ELR (cell line): ENCODE measurements around the gene LCE3E.
"Not testable (repeated sequence)": the region's sequence is repeated elsewhere in the genome, so short reads cannot be mapped to it uniquely, and the experiment has no call there.

Experiments used
- DNase-seq: peaks from one replicate; pipeline ENCODE4 v3.0.0-alpha.2; 2015; ENCODE audit warnings: low read depth

LCE3E gene, protein sequence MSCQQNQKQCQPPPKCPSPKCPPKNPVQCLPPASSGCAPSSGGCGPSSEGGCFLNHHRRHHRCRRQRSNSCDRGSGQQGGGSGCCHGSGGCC

DNA sequence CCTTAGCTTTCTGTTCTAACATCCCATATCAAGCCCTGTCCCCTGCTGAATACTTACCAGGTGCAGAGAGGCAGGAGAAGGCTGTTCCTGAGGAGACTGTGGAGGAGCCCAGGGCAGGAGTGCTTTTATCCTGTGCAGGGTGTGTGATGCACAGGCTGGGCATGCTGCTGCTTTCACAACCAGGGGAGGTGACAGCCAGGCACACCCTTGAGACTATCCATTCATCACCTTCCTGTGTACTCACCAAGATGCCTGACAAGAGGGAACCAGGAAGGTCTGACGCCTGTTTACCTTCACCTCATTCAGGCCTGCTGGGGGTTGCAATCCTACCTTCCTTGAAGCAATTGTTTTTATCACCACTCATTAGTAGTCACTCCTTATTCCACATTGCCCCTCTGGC lies at the start of gene LCE3E:
TSS of gene LCE3E (minus strand) at position 100 of the 400 bp plus-strand sequence. CDS start 572 bp downstream, outside the sequence.
- no peak for DNase-seq

DNA sequence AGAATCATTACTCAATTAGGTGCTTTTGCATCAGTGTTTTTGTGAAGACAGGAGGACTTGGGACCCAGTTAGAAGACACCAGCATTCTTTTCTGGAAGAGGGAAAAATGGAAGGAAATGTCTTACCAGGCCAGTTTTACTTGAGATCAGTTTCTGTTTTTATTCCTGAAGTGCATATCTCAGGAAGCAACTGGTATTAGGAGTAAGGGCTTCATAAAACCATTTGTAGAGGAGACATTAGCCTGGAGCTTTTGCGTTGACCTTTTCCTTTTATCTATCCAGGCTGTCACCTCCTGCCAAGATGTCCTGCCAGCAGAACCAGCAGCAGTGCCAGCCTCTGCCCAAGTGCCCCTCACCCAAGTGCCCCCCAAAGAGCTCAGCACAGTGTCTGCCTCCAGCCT lies 46.9 kb upstream of the LCE3E start, which contains the start of gene LCE3B:
TSS of gene LCE3B (plus strand) at position 301 of the 400 bp plus-strand sequence. CDS start at position 301, 0 bp downstream.
- DNase-seq = no peak

DNA sequence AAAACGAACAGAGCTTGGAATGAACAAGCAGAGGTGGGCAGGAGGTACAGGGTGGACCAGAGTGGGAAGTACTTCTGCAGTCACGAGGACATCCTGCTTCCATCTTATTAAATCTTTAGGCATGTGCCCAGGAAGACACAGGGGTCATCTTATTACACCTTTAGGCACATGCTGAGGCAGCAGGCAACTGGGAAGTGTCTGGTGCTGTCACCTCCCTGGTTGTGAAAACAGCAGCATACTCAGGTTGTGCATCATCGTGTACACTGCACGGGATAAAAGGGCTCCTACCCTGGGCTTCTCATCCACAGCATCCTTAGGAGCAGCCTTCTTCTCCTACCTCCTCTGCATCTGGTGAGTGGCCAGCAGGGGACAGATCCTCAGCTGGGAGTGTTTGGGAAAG lies 33.4 kb upstream of the LCE3E start, which contains the start of gene LCE3C:
TSS of gene LCE3C (plus strand) at position 301 of the 400 bp plus-strand sequence. CDS start 498 bp downstream, outside the sequence.
- DNase-seq = no peak

DNA sequence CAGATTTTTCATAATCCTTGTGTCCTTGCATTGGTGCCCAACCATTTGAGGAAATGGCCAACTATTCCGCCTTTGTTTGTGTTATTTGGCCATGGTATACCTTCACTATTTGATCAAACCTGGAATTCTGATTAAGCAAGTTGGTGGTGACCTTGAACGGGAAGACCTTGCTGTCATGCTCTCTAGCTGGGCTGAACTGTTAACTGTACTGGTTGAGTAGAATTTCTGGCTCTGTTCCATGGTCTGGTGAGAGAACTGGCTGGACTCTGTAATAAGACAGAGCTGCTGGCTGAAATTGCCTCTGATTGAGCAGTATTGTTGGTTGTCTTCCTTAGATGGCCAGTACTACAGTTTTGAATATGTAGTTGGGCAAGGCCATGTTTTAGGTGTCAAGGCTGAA lies 30.4 kb upstream of the LCE3E start:
- DNase-seq = no peak

DNA sequence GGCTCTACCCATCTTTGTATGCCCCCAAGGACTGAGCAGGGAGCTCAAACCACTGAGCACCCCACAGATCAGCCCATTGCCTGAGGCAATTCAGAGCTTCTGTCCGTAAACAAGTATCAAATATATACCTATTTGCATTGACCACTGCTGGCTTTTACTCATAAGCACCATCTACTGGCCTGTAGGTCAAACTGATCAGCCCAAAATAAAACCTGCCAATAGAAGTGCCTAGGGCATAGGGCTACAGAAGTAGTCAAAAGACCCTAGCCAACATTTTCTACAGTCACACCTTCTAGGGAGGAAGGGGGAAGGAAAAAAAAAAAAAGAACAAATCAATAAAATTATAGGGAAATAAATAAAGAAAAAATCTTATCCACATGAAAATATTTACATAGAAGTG lies 19.0 kb upstream of the LCE3E start:
- DNase-seq = no peak

DNA sequence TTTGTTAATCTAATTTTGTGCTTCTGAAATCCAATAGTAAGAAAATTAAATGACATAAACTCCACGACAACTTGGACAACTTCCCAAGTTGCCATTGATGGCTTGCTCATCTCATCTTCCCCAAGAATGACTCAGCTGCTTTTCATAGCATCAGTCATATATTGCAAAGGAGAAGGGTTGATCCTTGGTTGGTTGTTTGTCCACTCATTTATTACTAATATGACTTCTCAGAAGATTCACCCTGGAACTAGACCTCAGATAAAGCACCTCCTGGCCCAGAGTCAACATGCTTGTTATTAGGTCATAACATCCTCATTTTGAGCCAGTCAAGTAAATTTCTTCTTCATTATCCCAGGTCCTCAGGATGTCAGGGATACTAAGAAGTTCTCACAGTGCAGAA lies 16.1 kb upstream of the LCE3E start:
- DNase-seq = peak; percentile 91

DNA sequence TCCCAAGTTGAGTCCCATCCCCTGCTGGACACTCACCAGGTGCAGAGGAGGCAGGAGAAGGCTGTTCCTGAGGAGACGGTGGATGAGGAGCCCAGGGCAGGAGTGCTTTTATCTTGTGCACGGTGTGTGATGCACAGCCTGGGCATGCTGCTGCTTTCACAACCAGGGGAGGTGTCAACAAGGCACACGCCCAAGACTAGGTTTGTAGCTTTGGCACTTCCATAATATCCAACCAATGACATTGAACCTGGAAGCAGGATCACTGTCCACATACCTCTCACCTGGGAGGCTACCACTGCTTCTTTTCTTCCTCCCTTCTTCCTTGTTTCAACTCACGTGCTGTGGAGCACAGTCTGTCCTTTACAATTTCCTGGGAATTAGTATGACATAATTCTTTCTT lies 13.9 kb upstream of the LCE3E start, which contains the start of gene LCE3D:
TSS of gene LCE3D (minus strand) at position 84 of the 400 bp plus-strand sequence. CDS start 580 bp downstream, outside the sequence.
- peak; percentile 32 for DNase-seq

DNA sequence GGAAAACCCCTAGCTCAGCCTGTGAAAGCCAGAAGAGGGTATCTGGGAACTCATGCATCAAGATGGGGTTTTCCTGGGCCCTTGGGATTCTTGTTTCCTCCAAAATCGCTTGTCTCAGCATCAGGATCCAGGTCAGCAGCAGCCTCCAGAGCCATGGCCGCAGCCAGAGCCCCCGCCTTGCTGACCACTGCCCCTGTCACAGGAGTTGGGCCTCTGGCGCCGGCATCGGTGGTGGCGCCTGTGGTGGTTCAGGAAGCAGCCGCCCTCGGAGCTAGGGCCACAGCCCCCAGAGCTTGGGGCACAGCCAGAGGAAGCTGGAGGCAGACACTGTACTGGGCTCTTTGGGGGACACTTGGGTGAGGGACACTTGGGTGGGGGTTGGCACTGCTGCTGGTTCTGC lies 12.9 kb upstream of the LCE3E start:
- DNase-seq = not testable (repeated sequence)

DNA sequence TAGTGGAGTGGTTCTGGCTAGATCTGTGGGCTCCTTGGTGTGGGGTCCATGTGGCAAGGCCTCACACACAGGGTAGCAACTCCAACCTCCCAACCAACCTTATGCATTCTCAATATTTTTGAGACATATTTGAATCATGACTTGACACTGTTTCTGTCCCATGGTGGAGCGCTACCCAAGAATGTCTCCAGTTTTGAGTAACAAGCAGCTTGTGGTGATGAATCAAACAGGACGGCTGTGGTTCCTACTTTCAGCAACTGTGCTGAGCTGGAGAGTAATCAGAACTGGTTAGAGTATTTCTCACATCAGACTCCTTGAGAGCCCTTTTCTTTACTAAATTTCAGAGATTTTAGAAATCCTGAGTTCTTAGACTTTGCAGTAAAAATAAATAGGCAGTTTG lies 10.6 kb upstream of the LCE3E start:
- peak; percentile 69 for DNase-seq

DNA sequence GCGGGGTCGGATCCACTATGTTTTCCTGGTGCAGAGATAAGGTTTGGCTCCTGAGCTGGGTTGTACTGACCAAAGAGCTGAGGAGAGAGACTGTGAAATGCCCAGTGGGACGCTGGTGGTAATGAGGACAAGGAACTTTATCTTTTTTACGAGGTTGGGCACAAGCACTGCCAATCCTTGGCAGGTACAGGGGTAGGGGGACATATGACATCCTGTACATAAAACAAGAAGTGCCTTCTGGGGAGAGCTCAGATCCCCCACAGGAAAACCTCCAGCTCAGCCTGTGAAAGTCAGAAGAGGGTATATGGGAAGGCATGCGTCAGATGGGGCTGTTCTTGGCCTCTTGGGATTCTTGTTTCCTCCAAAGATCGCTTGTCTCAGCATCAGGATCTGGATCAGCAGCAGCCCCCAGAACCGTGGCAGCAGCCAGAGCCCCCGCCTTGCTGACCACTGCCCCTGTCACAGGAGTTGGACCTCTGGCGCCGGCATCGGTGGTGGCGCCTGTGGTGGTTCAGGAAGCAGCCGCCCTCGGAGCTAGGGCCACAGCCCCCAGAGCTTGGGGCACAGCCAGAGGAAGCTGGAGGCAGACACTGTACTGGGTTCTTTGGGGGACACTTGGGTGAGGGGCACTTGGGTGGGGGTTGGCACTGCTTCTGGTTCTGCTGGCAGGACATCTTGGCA lies 905 bp downstream of the LCE3E start:
- DNase-seq = no peak

DNA sequence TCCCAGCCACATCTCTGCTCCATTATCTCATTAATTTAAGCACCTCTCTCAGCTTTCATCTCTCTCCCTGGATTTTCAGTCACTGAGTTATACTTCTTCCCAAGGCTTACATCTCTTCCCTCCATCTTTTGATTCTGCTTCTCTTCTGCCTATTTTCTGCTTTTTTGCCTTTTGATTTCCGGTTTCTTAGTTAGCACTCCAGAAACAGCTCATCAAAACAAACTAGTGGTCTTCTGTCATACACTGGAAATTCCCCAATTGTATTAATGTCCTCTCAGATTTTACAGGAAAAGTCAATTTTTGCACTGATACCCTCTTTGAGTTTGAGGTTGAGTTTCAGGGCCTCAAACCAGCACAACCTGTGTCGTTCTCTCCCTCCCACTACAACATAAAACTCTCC lies 1.5 kb downstream of the LCE3E start:
- DNase-seq = no peak

DNA sequence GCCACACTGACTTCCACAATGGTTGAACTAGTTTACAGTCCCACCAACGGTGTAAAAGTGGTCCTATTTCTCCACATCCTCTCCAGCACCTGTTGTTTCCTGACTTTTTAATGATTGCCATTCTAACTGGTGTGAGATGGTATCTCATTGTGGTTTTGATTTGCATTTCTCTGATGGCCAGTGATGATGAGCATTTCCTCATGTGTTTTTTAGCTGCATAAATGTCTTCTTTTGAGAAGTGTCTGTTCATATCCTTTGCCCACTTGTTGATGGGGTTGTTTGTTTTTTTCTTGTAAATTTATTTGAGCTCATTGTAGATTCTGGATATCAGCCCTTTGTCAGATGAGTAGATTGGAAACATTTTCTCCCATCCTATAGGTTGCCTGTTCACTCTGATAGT lies 18.2 kb downstream of the LCE3E start:
- not testable (repeated sequence) for DNase-seq

DNA sequence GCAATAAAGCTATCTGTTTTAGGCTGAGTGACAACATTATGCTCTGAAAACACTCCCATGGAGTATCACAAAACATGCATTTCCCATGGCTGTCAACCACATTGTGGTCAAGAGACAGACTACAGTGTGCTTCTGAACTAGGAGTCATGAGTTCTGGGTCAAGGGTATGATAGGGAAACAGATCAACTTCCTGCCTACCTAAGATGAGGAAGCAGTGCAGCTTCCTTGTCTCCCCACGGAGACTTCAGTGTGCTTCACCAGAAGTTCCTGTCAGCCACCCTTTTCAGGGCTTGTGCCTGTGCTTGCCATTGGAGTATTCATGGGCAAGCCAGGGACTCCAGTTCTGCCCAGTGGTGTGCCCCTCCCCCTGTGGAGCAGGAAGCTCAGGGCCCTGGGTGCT lies 19.9 kb downstream of the LCE3E start:
- no peak for DNase-seq

DNA sequence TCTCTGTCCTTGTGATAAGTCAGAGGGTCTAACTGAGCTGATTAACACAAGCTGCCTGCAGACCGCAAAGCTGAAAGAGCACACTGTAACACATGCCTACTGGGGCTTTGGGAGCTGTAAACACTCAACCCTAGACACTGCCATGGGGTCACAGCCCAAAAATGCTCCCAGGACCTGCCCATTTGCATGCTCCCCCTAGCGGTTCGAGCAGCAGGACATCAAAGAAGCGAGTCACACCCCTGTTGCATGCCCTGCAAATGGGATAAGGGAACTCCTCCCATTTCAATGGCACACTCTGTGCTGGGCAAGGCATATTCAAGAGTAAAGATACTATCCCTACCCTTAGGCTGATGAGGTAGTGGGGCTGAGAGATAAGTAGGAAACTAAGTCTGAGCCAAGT lies 22.8 kb downstream of the LCE3E start:
- DNase-seq = peak; percentile 45

DNA sequence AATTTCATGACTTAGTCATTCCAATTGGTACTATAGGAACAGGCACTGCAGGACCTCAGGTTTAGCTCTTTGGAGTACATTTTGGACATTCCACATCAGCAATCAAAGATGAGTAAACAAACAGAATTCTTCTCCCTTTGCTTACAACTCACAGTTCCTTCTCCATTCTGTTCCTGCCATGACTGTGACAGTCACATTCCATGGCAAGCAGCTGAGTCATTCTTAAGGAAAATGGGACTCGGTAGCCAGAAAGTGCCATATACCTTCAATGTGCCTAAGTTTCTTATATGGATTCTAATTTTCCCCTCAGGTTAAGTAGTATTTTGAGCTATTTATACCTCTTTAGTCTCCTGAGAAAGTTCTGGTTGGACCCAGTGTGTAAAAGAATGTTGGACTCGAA lies 26.7 kb downstream of the LCE3E start:
- no peak for DNase-seq

DNA sequence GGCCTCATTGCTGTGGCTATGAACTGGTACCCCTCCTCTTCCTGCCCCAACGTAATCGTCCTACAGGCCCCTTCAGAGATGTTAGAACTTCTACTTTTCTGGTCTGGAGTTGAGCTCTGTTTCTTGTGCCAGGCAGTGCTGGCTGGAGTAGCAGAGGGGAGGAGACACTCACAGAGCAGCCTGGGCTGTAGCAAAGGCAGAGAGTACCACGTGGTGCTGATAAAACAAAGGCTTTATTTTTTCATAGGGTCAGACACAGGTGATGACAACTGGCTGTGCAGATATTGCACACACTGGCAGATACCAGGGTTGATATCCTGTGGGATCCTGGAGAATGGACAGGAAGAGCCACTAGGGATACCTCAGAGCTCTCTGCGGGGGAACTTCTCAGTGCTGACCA lies 29.1 kb downstream of the LCE3E start:
- no peak for DNase-seq

DNA sequence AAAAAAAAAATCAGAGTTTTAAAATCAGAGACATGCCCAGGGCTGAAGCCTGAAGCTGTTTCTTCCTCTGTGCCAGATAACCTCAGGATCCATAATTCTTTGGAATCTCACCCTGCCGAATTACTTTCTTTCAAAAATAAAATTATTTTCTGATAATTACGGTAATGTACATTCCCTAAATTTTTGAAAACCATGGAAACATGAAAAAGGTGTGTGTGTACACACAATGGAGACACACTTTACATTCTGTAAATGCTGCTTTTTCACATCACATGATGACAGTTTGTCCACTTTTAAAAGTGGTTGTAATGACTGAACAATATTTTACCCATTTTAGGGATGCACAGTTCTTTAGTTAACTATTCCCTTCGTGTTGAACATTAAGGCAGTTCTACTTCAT lies 30.8 kb downstream of the LCE3E start:
- DNase-seq = no peak

DNA sequence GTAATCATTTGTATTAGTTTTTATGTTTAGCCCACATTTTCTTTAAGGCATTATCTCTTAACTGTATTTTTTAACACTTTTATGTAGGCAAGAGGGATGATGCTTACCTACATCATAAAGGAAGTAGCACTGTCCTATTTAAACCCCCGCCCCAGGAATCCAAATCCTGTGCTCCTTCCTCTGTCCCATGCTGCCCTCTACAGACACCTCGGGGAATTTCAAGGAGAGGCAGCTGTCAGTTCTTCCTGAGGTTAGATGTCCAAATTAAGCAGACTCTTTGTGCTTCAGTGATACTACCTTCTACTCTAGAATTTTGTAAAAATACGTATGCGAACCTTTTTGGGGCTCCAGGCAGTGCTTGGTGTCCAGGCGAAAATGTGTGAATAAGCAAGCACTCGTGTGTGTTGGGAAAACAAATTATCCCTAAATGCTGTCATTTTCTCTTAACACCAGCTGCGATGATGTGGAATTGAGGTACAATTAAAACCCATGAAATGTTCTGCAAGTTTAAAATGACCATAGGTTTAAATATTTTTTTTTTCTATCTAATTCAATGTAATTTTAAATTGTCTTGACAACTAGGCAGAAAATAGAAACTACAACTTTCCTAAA lies 33.1 kb downstream of the LCE3E start:
- DNase-seq = peak; percentile 78

DNA sequence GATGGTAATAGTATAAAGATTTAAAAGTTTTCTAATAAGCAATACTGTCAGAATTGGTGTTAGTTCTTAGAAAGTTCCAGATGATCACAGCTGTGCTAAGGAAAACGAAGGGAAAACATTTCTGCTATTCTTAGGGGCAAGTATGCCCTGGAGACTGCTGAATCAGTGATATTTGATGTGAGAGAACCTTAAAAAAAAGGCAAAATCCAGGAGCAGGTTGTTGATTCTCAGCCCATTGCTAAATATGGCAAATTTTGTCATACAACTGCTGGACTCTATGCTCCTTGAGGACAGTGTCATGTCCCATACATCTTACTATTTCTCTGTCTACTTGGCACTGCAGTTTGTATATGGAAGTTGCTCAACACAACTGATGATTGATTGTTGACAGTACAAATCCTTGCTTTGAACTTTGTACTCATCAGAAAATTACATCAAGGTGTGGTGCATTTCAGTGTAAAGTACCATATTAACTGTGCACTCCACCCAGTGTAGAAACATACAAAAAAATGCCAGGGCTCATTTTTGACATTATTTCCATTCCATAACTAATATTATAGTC lies 41.4 kb downstream of the LCE3E start:
- no peak for DNase-seq

DNA sequence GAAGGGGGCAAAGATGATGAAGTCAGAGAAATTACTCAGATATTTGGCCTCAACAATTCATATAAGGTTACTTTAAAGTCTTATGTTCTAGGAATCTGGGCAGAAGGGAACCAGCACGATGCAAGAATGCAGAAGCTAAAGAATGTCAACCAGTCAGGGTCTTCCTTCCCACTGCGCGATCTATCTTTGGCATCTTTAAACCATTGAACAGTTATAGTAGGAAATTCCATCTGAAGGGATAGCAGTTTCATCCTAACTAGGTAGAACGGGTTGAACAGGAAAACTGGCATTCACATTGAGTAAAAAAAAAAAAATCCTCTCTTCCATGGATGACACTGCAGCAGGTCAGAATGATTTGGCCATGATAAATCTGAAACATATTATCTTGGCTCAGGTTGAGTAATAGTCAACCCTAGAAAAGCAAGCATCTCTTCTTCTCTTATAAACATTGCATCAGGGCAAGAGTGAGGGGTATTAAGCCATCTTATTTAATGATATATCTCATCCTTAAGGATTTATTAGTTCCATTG lies 46.0 kb downstream of the LCE3E start:
- DNase-seq = peak; percentile 20

DNA sequence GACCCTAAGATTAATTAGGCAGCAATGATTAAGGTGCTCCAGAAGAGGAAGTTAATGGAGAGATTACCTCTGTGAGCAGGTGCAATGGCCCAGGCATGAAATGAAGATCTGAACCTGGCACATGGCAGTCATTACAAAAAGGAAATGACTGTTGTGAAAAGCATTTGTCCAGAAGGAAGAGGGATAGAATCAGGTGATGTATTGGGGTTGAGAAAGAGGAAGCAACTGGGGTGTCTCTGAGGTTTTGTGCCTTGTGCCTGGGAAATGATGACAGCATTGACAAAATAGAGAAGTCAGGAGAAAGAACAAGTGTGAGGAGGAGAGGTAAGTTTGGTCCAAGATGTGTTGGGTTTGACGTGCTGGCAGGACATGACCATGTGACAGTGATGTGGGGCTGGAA lies 46.7 kb downstream of the LCE3E start:
- peak; percentile 25 for DNase-seq

DNA sequence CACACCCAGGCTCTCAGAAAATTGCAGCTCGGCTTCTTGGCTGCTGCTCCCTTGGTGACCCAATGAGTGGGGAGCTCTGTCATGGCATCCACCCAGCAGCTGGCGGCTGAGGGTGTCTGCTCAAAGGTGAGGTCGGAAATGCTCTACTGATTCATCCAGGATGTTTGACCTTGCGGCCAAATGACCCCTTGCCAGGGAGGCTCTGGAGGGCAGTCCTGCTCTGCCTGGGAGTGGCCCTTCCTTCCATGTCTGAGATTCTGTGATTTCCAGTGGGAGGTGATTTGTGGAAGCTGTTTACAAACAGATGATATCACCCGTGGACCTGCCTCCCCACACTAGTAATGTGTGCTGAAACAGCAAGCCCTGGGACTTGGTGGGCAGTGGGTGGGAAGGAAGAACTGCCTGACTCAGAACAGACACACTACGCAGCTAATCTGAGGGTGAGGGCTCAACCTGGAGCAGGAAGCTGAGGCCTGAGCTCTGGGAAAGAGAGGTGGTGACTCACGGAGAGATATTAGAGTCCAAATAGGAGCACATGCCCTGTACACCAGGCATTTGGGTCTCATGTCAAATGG lies 49.3 kb downstream of the LCE3E start:
- DNase-seq = peak; percentile 98
